ENCODE measurements around the gene NPHP4.

The NPHP4 gene

DNA sequence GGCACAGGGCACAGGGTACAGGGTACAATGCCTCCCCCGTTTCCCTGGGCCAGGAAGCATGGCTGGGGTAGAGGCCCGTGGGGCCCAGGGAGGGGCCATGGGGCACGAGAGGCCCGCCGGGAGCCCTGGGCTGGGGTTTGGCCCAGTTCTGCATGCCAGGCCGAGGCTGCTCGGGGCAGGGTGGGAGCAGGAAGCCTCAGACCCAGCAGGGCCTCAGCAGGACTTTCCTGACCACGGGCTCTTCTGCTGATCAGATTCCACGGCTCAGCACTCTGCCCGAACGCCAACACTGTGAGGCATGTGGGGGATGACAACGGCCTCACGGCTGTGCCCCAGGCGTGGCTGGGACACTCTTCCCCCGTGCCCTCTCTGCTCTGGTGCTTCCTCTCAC is 104.3 kb downstream of the NPHP4 start:
- peaks cover 9% of the 10 kb centered on the region; the same call in 1 of the 2 replicates for H3K36me3 ChIP-seq (ENCODE audit: insufficient read depth, low read depth, low read length)
- H3K9me3 ChIP-seq (ENCODE audit: insufficient read depth, low read depth, low read length): no peaks in the 10 kb centered on the region
- H3K4me1 ChIP-seq (ENCODE audit: insufficient read depth, low read length): no peaks in the 10 kb centered on the region
- H3K27ac ChIP-seq (ENCODE audit: low read length): no peak overlapping the region
- no peaks in the 10 kb centered on the region for H3K27me3 ChIP-seq (ENCODE audit: insufficient read depth, low read length)
- no peak overlapping the region for H3K9ac ChIP-seq (ENCODE audit: low read depth, low read length)
- H3K4me3 ChIP-seq (ENCODE audit: low read length): no peak overlapping the region

DNA sequence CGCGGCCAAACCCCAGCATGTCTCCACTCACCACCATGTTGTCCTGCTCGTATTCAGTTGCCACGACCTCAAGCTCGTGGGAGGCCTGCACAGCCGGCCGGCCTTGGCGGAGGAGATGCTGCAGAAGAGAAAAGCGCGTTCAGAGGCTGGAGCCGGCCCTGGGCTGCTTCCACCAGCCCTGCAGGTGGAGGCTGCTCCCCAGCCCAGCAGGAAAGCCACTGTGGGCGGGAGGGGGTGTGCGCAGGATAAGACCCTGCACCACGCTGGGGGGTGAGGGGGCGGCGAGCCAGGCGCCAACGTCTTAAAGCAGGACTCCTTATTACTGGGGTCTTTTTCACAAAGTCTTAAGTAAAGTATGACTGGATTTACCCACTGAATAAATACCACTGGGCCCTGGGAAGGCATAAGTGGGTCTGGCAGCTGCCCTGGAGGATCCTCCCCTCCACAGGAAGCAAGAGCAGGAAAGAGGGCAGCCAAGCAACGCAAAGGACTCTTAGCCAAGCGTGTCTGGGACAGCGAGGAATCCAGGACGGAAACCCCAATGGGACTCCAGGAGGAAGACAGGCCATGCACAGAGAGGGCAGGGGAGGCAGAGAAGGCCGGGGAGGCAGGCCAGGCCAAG is 104.8 kb downstream of the NPHP4 start:
- Histone ChIP-seq H3K9ac (ENCODE audit: low read depth, low read length) (no peak overlapping the region), H3K36me3 (ENCODE audit: insufficient read depth, low read depth, low read length) (peaks cover 9% of the 10 kb centered on the region; the same call in 1 of the 2 replicates)

DNA sequence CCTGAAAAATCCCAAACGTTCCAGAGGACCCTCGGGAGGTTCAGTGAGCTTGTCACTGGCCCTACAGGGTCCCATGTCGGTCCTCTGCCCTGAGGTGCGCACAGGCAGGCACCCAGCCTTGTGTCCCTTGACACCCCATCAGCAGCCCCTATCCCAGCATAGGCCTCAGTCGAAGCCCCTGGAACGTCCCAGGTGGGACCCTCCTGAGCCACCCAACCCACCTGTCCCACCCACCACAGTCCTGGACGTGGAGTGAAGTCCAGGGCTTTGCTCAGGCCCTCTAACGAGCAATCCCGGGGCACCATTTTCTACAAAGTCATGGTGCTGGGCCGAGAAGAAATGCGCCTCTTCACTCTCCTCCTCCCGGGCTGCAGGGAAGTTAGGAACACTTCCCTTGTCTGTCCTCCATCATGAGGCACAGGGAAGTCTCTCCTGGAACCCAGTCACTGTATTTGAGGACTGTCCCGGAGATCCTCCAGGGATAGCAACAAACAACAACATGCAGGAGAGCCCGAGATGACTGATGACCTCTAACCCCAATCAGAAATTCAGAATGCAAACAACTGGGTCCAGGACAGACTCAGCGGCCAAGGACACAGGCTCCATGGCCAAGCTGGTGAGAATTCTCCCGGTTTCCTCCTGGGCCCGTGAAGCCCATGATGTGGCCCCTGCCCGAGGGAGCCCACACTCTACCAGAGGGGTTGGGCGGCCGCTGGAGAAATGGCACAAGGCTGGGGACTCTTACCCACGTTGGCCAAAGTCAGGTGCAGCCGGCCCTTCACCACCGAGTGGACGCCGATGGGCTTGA is 105.5 kb downstream of the NPHP4 start:
- Histone ChIP-seq H3K9me3 (ENCODE audit: insufficient read depth, low read depth, low read length) (no peaks in the 10 kb centered on the region), H3K36me3 (ENCODE audit: insufficient read depth, low read depth, low read length) (peaks cover 9% of the 10 kb centered on the region; the same call in 1 of the 2 replicates), H3K4me1 (ENCODE audit: insufficient read depth, low read length) (no peaks in the 10 kb centered on the region), H3K4me3 (ENCODE audit: low read length) (no peak overlapping the region), H3K9ac (ENCODE audit: low read depth, low read length) (no peak overlapping the region), H3K27ac (ENCODE audit: low read length) (no peak overlapping the region), H3K27me3 (ENCODE audit: insufficient read depth, low read length) (no peaks in the 10 kb centered on the region)

More for the DNA sequence above, 104.8 kb downstream of the NPHP4 start:
- no peaks in the 10 kb centered on the region for H3K27me3 ChIP-seq (ENCODE audit: insufficient read depth, low read length)
- no peaks in the 10 kb centered on the region for H3K4me1 ChIP-seq (ENCODE audit: insufficient read depth, low read length)
- H3K27ac ChIP-seq (ENCODE audit: low read length): no peak overlapping the region
- no peaks in the 10 kb centered on the region for H3K9me3 ChIP-seq (ENCODE audit: insufficient read depth, low read depth, low read length)
- H3K4me3 ChIP-seq (ENCODE audit: low read length): no peak overlapping the region

DNA sequence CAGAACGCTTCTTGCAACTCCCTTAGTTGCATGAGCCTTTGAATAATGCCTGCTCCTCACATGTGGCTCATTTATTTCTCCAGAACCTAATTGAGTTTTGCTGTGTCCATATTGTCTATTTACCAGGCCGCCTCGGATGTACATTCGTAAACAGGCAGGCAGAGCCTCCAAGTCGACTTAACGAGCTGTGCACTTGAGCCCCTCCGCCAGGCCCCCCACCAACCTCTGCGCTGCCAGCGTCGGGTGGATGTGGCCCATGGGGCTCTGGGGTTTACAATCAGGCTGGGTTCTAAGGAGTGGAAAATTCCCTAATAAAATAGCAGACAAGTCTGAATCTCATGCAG is 106.1 kb downstream of the NPHP4 start:
- Histone ChIP-seq H3K4me1 (ENCODE audit: insufficient read depth, low read length) (no peaks in the 10 kb centered on the region), H3K27ac (ENCODE audit: low read length) (no peak overlapping the region), H3K9ac (ENCODE audit: low read depth, low read length) (no peak overlapping the region), H3K27me3 (ENCODE audit: insufficient read depth, low read length) (no peaks in the 10 kb centered on the region), H3K9me3 (ENCODE audit: insufficient read depth, low read depth, low read length) (no peaks in the 10 kb centered on the region), H3K36me3 (ENCODE audit: insufficient read depth, low read depth, low read length) (peaks cover 9% of the 10 kb centered on the region; the same call in 1 of the 2 replicates), H3K4me3 (ENCODE audit: low read length) (no peak overlapping the region)

DNA sequence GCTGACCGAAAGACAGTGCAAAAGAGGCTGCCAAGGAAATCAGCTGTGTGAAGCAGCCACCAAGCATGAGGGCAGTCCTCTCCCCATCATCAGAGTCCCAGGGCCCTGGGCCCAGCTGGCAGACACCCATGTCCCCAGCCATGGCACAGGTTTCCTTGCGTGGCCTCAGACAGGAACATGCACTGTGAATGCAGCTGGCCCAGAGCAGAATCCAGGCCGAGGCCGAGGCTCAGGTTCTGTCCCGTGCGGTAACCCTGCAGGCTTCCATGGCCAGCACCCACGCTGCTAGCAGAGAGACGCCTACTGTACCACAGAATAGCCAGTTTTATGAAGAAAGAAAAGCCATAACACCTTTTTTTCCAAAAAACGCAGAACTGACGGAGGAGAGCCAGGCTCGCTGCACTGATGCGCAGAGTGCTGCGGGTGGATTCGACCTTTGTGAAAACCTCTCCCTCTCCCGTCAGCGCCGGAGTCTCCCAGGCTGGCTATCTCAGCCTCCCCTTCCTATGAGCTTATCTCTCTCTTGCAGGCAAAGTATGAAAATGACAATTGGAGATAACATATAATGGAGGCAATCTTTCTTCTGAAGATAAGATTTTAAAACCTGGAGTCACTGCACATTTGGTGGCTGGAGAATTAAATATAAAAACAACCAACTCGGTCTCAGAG is 106.6 kb downstream of the NPHP4 start:
- H3K4me1 ChIP-seq (ENCODE audit: insufficient read depth, low read length): no peaks in the 10 kb centered on the region
- no peak overlapping the region for H3K4me3 ChIP-seq (ENCODE audit: low read length)
- no peak overlapping the region for H3K27ac ChIP-seq (ENCODE audit: low read length)
- H3K27me3 ChIP-seq (ENCODE audit: insufficient read depth, low read length): no peaks in the 10 kb centered on the region
- H3K9ac ChIP-seq (ENCODE audit: low read depth, low read length): no peak overlapping the region
- peaks cover 9% of the 10 kb centered on the region; the same call in 1 of the 2 replicates for H3K36me3 ChIP-seq (ENCODE audit: insufficient read depth, low read depth, low read length)
- no peaks in the 10 kb centered on the region for H3K9me3 ChIP-seq (ENCODE audit: insufficient read depth, low read depth, low read length)

DNA sequence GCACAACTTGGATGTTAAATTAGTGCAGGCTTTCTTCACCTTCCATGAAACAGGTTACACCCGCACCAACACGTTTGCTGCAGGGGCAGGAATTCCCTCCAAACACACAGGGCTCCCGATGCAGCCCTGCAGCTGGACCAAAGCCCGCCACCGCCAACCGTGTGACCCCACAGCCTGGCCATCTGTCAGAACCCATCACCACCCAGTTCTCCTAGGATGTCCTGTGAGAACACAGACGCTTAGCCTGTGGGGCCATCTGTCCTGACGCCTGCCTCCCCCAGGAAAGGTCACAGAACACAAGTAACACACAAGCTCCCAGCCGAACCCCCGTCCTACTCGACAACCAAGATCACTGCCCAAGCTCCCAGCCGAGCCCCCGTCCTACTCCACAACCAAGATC is 108.1 kb downstream of the NPHP4 start:
- no peak overlapping the region for H3K27ac ChIP-seq (ENCODE audit: low read length)
- no peaks in the 10 kb centered on the region; the same call in 1 of the 2 replicates for H3K9me3 ChIP-seq (ENCODE audit: insufficient read depth, low read depth, low read length)
- no peaks in the 10 kb centered on the region for H3K27me3 ChIP-seq (ENCODE audit: insufficient read depth, low read length)
- no peak overlapping the region for H3K4me3 ChIP-seq (ENCODE audit: low read length)
- H3K4me1 ChIP-seq (ENCODE audit: insufficient read depth, low read length): no peaks in the 10 kb centered on the region
- peaks cover 14% of the 10 kb centered on the region for H3K36me3 ChIP-seq (ENCODE audit: insufficient read depth, low read depth, low read length)
- no peak overlapping the region for H3K9ac ChIP-seq (ENCODE audit: low read depth, low read length)

DNA sequence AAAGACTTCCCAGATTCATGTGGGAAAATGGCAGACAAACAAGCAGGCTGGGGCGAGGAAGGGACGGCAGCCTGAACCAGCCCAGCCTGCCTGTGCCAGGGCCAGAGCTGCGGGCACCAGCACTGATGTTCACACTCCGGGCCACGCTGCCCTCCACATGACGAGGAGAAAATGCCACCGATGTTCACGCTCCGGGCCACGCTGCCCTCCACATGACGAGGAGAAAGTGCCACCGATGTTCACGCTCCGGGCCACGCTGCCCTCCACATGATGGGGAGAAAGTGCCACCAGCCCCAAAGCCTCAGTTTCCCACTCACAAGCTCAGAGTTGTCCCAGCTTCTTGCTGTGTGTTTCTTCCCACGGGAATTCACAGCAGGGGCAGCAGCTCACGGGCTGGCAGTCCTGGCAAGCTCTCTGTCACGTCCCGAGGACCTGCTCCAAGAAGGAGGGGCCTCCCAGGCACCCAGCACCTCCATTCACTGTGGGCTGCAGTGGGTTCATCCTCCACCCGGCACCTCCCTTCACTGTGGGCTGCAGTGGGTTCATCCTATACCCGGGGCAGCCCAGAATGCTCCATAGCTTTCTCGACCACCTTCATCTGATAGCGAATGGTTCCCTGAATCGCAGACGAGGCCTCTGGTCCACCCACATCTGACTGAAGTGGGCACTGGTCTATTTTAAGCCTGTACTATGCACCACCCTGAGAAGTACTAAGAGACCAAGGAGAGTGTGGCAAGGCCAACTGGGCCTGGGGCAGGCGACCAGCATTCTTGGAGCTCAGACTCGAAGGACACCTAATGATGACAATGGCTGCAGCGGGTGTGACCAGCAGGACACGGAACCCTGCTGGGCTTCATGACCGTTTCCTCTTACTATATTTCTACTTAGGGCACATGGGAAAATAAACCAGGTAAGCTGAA is 108.8 kb downstream of the NPHP4 start:
- H3K4me3 ChIP-seq (ENCODE audit: low read length): no peak overlapping the region
- H3K9ac ChIP-seq (ENCODE audit: low read depth, low read length): no peak overlapping the region
- no peaks in the 10 kb centered on the region for H3K27me3 ChIP-seq (ENCODE audit: insufficient read depth, low read length)
- no peaks in the 10 kb centered on the region for H3K4me1 ChIP-seq (ENCODE audit: insufficient read depth, low read length)
- no peak overlapping the region for H3K27ac ChIP-seq (ENCODE audit: low read length)
- H3K36me3 ChIP-seq (ENCODE audit: insufficient read depth, low read depth, low read length): peaks cover 15% of the 10 kb centered on the region
- no peaks in the 10 kb centered on the region; the same call in 1 of the 2 replicates for H3K9me3 ChIP-seq (ENCODE audit: insufficient read depth, low read depth, low read length)

DNA sequence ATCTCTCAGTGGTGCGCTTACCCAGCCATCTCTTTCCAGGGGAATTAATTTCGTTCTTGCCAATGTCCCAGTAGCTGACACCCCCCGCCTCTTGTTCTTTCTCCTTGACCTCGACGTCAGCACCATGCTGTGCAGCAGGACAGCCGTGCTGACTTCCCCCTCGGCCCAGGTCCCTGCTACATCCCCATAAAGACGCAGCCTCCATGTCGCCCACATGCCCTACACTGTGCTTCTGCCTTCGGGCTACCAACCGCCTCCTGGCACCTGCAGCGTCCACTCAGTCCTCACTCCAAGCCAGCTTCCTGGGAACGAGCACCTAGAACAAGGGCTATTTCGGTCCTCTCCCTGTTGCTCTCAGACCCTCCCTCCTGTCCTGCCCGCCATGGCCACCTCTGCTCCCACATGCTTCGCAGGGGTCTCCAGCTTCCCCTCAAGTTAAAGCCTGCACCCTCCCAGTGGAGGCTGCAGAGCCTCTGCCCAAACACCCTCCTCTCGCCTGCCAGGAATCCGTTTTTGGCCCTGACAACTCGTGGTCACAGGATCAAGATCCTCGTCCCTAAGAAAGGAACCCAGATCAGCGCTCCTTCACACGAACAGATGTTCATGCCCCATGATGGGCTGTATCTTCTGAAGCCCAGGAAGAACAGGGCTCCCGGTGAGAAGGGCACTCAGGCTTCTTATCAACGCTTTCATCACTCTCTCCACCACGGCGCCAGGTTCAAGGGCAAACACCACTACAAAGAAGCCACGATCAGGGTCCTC is 109.7 kb downstream of the NPHP4 start:
- H3K9me3 ChIP-seq (ENCODE audit: insufficient read depth, low read depth, low read length): no peaks in the 10 kb centered on the region; the same call in 1 of the 2 replicates
- H3K27me3 ChIP-seq (ENCODE audit: insufficient read depth, low read length): no peaks in the 10 kb centered on the region
- H3K4me1 ChIP-seq (ENCODE audit: insufficient read depth, low read length): no peaks in the 10 kb centered on the region
- H3K9ac ChIP-seq (ENCODE audit: low read depth, low read length): no peak overlapping the region
- H3K27ac ChIP-seq (ENCODE audit: low read length): no peak overlapping the region
- no peak overlapping the region for H3K4me3 ChIP-seq (ENCODE audit: low read length)
- peaks cover 15% of the 10 kb centered on the region for H3K36me3 ChIP-seq (ENCODE audit: insufficient read depth, low read depth, low read length)

DNA sequence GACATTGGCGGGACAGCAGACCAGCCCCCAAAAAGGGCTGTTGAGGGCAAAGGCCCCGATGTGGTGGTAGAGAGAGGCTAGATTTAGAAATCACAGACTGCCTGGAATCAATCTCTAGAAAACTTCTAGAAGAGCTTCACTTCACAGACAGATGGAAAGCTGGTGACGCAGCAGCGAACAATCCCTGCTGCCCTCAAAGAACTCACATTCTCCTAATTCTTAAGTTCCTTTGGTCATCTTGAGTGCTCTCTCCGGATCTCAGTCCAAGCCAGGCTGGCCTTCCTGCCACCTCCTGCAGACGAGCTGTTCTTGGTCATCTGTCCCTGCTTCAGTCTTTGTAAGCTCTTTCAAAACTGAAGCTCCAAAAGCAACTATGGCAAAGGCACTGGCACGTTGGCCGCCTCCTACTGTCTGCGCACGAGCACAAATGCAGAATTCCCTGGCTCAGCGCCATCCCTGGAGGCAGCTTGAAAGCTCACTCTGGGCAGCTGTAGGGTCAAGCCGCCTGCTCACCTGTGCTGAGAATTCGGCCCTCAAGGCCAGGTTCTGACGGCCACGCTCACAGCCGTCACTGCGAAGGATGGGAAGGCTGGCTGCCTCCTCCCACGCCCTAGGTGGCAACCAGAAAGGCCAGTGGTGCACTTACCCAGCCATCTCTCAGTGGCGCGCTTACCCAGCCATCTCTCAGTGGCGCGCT is 110.6 kb downstream of the NPHP4 start:
- Histone ChIP-seq H3K9me3 (ENCODE audit: insufficient read depth, low read depth, low read length) (no peaks in the 10 kb centered on the region; the same call in 1 of the 2 replicates), H3K36me3 (ENCODE audit: insufficient read depth, low read depth, low read length) (peaks cover 16% of the 10 kb centered on the region), H3K27ac (ENCODE audit: low read length) (no peak overlapping the region), H3K27me3 (ENCODE audit: insufficient read depth, low read length) (no peaks in the 10 kb centered on the region), H3K9ac (ENCODE audit: low read depth, low read length) (no peak overlapping the region), H3K4me1 (ENCODE audit: insufficient read depth, low read length) (no peaks in the 10 kb centered on the region), H3K4me3 (ENCODE audit: low read length) (no peak overlapping the region)

DNA sequence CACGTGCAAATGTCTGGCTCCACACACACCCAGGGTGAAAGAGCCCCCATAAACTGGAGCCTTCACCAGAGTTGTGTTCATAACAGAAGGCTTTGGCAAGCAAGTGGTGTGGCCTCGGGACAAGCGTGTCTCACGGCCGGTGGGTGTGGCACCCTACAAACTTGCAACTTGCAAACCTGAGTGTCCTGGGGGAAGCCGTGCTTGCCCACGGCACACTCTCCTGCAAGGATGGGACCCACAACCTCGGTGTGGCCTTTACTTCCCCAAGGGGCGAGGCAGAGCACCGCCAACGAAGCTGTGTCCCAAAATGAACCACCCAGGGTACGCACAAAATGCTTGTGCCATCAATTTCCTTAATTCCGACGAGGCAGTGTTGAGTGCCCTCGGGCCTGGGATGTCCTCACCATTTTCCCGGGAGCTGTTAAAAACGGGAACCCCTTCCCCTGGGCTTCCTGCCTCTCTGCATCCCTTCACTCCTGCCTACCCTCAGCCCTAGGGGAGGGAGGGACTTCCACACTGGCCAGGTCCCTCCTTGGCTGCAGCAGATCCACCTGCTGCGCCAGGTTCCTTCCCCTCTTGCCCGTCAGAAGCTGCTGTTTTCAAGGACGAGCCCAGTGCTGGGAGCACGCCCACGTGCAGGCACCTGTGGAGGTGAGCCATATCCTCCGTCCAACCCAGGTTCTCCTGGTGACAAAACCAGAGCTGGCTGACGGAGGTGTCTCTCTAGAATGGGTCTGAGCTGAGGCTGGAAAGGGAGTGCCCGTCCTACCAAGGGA is 111.4 kb downstream of the NPHP4 start:
- H3K27me3 ChIP-seq (ENCODE audit: insufficient read depth, low read length): no peaks in the 10 kb centered on the region
- H3K27ac ChIP-seq (ENCODE audit: low read length): no peak overlapping the region
- no peaks in the 10 kb centered on the region; the same call in 1 of the 2 replicates for H3K9me3 ChIP-seq (ENCODE audit: insufficient read depth, low read depth, low read length)
- no peak overlapping the region for H3K4me3 ChIP-seq (ENCODE audit: low read length)
- no peak overlapping the region for H3K9ac ChIP-seq (ENCODE audit: low read depth, low read length)
- H3K4me1 ChIP-seq (ENCODE audit: insufficient read depth, low read length): no peaks in the 10 kb centered on the region
- peaks cover 19% of the 10 kb centered on the region for H3K36me3 ChIP-seq (ENCODE audit: insufficient read depth, low read depth, low read length)
